NCI-H82 (cell line): ENCODE results near the gene IQUB.
"Not testable (repeated sequence)": the region's sequence is repeated elsewhere in the genome, so short reads cannot be mapped to it uniquely, and the experiment has no call there.

Source experiments
- DNase-seq: peaks from one replicate; lab custom pipeline; 2025; lab: John Stamatoyannopoulos, UW

The IQUB gene

DNA sequence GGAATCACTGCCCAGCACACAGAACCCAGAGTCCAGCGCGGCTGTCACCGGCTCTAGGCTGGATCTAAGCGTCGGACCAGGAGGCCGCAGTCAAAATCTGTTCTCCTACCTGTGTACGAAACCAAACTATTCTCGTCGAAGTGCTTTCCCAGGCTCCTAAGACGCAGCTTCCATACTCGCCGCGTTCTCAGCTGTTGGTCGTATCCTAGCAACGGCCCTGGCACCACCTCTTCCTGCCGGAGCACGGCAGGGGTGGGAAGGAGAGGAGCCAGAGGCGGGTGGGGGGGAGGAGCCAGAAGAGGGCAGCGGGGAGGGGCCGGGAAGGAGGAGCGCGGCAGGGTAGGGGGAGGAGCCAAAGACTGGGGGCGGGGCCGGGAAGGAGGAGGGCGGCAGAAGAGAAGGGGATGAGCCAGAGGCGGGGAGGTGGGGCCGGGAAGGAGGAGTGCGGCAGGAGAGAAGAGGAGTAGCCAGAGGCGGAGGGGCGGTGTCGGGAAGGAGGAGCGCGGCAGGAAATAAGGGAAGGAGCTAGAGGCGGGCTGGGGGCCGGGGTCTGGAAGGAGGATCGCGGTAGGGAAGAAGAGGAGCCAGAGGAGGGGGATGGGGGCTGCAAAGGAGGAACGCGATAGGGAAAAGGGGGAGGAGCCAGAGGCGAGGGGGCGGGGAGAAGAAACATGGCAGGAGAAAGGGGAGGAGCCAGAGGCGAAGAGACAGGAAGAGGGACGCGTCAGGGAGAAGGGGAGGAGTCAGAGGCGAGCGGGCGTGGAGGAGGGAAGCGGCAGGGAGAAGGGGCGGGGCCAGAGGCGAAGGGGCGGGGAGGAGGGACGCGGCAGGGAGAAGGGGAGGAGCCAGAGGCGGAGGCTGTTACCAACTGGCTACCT, at the start of gene IQUB:
Gene IQUB (minus strand): TSS at position 213 of the 878 bp plus-strand sequence. CDS start 22,255 bp downstream, outside the sequence.
- peak; percentile 99 for DNase-seq

DNA sequence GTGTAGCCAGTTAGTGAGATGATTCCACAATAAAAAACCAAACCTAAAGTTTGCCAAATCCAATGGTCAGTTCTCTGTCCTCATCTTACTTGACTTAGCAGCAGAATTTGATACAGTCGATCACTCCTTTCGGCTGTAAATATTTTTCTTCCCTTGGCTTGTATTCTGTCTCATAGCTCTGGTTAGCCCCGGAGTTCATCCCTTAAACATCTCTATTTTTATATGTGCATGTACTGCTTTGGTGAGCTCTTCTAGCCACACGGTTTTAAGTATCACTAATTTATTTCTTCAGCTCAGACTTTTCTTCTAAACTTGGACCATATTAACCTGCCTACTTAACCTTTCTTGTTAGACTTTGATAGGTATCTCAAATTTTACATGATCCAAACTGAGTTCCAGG, 49.4 kb upstream of the IQUB start:
- DNase-seq: no peak

DNA sequence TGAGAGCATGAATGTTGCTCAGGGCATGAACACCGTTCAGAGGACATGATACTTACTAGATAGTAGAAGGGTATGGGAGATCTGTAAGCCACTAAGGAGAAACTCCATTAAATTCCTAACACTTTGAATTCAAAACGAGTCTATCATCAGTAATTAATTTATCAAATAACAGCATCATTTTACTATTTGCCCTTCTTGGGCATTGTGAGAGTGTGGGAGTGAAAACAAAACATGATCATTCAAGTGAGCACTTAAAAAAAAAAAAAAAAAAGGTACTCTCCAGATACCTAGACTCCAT, 46.7 kb upstream of the IQUB start:
- no peak for DNase-seq

DNA sequence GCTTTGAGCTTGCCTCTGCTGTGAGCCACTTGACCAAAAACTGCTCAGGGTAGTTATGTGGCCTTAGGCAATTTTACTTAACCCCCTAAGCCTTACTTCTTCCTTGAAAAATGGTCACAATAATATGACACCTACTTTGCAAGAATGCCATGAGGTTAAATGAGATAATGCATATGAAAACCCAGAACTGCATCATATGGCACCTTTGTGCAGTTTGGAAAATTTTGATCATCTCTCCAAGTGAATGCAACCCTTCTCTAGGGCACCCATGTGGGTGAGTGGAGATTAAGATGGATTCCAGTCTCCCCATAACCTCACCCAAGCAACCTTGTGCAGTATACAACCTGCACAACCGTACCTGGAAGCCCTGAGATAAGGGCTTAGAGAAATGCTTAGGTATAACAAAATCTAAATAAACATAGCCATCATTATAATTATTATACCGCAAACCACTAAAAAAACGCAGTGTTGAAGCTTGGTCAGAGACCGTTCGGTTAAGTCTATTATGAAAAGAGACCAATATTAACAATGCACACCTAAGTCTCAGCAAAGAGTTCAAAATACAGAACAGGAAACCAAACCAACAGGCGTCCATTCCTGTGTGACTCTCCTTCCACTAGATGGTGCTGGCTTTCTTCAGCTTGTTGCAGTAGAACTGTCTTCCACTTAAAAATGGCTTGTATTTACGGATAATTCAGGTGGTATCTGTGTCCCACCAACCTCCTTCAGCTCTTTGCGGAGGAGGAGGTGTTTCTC, 46.2 kb upstream of the IQUB start:
- DNase-seq: peak; percentile 80

DNA sequence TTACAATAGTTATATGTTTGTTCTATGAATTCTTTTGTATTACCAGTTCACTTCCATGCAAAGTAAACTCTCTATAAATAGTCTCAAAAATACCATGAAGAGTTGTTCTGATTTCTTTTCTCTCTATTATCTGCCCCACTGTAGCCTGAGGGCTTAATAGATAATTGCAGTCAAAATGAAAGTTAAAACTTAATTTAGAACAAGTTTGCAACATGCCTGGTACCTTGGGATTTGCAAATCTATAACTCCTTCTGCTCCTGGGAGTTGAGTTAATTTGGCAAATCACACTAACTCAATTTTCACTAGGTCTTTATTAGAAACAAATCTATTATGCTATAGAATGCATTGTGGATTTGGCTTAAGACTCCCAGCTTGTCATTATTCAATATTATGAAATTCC, 45.0 kb upstream of the IQUB start:
- DNase-seq: no peak

DNA sequence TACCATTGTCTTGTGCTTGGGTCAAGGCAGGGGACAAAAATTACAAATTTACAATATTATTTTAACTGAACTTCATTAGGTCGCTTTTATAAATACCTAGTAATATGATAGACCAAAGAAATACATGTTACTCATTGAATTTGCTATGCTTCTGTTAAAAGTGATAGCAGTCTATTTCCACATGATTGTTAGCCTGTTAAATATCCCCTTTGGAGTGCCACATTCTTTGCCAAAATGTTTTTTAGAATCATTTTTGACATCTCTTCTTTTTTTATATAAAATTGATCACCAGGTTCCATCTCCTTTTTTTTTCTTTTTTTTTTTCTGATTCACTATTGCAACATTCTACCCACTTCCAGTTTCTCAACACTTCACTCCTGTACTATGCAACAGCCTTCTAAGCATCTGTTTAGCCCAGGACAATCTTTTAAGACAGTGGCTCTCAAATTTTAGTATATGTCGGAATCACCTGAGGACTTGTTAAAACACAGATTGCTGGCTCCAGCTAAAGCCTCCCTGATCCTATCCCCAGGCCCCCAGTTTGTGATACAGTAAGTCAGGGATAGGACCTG, 39.6 kb upstream of the IQUB start:
- DNase-seq: no peak

DNA sequence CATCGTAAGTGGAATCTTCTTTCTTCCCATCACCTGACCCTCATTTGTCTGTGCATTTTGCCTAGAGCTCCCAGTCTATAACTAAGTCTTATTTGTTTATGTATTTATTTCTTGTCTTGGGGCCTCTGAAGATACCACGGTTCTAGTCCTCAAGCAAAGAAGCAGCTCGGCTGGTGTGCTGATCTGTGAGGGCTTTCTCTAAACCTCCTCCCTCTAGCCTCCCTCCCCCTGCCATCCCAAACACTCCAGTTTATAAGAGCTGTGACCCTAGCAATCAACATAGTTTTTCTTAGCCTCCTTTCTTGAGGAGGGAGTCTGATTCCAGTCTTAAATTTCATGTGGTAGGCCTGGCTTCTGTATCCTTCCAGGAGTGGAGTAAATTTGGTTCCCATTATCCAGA, 38.9 kb upstream of the IQUB start:
- DNase-seq: no peak

DNA sequence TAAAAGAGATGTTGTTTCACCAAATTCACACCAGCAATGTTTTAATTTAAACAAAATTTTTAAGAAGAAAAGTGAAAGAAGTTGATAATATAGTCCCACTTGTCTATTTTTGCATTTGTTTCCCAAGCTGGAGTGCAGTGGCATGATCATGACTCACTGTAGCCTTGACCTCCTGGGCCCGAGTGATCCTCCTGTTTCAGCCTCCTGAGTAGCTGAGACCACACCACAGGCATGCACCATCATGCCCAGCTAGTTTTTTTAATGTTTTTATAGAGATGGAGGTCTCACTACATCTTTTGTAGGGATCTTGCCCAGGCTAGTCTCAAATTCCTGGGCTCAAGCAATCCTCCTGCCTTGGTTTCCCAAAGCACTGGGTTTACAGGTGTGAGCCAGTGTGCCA, 37.3 kb upstream of the IQUB start:
- DNase-seq: no peak

DNA sequence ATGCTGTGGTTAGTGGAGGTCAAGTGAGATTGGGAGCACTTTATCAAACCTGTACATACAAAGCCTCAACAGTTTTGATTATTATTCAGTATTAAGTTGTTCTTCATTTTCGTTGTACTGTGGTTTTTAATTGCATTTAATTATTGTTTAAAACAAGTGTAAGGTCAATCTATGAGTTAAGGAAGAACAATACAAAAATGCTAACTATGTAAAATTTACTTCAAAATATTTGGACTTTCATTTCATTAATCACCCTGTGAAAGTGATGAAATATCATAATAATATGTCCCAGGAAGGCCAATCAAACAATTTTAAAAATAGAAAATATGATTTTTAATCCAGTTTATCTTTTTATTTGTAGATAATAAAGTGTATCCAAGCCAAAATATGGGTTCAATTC, 36.8 kb upstream of the IQUB start:
- DNase-seq: no peak

DNA sequence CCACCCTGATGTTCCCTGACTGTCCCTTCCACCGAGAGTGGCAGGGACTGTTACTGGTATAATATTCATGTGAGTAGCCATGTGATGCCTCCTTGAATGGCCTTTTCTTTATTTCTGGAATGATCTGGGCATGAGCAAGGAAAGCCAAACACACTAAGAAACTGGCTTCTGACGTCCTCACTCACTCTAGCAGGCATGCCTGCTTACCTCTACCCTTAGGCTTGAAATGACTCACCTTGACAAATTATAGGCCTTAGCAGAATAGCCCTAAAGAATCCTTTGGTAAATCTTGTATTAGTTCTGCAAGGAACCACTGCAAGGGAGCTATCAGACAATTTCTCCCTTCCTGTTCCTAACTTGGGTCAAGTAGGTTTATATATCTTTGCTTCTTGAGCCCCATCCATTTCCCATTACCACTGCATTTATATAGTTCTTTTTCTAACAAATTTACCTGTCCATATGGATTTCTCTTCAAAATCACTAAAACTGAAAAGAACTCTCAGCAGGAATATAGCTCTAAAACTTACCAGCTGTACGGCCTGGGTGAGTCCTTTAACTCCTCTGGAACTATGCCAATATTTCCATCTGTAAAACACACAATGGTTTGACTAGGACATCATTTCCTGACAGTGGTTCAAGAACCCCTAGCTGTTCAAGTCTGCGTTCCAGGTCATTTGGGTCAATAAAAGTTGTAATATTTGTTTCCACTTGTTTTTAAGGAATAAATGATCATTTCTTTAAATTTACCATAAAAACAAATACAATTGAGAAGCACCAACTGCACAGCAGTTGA, 36.2 kb upstream of the IQUB start:
- DNase-seq: peak; percentile 53

DNA sequence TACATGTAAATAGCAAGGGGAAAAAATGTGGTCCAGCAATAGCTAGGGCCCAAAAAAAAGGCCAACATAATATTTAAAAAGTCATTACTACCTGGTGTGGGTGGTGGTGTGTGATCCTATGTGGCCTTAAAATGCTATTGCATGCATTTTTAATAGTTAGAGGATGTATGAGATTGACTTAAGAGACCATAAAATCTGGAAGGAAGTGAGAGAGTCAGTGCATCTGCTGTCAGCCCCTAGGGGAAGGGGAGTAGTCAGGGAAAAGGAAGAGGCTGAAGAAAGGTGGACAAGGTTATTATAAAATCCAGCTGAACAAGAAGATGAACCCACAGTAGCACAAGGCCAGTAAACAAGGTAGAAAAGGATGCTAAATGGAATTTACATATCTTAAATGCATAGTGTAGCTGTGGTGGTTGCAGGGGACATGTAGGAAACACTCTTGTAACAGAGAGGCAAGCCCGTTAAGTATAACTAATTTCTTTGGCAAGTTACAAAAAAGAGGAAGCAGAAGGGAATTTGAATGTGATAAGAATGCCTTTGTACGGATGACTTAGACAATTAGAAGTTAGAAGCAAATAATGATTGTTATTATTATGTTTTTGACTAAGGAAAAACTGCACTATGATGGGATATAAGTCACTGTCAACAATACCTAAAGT, 35.1 kb upstream of the IQUB start:
- DNase-seq: no peak

DNA sequence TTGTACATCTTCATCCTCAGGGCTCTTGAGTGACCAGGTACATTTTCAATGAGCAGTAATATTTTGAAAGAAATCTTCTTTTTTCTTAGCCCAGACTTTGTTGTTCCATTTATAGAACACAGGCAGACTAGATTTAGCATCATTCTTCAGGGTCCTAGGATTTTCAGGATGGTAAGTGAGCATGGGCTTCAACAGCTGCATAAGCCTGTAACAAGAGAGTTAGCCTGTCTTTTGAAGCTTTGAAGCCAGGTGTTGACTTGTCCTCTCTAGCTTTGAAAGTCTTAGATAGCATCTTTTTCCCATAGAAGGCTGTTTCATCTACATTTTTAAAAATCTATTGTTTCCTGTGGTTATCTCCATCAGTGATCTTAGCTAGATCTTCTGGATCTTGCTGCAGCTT, 27.7 kb upstream of the IQUB start:
- DNase-seq: no peak

DNA sequence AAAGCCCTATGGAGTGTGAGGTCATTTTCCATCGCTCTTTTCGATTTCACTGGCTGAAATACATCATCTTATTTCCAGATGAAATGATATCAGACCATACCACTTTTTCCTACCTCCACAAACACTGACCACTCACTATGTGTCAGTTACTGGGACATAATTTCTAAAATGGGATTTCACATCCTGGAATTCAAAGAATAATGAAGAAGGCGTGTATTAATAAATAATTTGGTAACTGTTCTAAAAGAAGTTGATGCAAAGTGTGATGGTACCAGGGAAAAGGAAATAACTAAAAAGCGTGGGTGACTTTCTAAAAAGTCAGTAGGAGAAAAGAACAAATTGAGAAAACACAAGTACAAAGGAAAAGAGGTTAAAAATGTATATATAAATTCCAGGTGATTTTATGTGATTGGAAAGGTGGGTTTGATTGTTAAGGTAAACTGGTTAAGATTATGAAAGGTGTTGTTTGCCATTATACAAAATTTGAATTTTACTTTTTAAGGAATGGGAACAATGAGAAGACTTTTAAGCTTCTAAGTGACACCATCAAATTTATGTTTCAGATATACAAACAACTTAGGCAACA, 24.0 kb upstream of the IQUB start:
- DNase-seq: no peak

DNA sequence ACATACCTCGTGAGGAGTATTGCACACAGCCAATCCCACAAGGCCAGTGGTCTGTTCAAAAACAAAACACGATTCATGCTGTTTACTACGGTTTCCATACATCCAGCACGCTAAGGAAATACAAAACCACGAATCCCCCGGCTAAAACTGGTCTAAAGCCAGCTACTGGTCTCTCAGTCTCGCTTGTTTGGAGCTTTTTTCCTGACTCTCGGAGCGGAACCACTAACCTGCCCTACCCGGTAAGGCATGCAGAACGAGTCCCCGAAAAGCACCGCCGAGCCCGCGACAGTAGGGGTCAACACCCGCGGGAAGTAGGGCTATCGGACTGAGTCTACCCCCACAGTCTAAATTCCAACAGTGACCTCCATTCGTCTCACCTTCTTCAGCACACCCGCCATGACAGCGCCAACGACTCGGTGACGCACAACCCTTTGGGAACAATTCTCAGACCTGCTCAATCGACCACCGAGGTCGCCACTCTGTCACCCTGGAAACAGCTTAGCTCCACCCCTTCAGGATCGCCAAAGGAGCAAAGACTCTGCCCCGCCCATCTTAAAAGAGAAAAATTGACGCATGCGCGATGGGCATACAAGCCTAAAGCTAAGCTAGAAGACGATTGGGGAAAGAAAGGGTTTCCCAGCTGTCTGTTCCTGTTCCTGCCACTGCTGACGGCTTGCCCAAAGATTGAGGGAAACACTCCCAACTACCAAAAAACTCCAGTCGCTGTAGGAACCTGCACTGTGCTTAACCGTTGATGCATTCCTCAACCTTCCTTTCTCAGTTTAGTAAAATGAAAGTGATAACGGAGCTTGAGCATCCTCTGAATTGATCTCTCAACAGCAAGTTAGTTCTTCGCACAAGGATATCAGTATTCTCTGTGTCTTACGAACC, 23.2 kb upstream of the IQUB start, which contains the start of gene NDUFA5:
Gene NDUFA5 (minus strand): TSS at position 421 of the 891 bp plus-strand sequence. CDS start 23 bp downstream, at position 398.
- peak; percentile 100 for DNase-seq

DNA sequence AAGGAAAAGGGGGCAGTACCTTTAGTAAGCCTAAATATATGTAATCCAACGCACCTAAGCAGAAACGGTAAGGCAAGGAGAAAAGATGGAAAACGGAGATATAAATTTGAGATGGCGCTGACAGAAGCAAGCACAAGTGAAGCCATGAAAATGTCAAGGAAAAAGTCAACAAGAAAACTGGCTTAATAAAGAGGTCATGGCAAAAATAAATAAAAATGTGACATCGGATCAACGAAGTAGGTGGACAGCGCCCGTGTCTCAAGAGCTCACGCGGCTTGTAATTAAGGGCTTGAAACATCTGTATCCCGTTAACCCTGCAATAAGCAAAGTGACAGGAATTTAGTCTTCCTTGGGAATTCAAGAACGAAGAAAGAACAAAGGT, 22.6 kb upstream of the IQUB start:
- DNase-seq: peak; percentile 53

DNA sequence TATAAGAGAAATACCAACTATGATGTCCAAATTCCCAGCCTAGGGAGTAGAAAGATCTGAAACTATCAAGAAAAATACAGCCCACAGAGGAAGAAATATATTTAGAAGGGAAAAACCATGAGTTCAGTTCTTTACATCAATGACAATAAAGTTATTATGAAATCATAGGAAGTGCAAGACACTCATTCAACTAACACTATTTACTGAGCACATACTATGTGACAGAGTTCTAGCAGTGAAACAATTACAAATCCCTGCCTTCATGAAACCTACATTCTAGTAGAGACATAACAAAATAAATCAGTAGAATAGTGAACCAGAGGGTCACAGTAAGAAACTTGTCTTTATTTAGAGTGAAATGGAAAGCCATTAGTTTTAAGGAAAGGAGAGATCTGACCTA, 21.1 kb upstream of the IQUB start:
- no peak for DNase-seq

DNA sequence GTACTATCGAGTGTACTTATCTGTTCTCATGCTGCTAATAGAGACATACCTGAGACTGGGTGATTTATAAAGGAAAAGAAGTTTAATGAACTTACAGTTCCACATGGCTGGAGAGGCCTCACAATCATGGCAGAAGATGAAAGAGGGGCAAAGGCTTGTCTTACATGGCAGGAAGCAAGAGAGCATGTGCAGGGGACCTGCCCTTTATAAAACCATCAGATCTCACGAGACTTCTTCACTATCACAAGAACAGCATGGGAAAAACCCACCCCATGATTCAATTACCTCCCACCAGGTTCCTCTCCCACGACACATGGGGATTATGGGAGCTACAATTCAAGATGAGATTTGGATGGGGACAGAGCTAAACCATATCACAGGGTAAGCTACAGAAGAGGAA, 18.8 kb upstream of the IQUB start:
- DNase-seq: no peak

DNA sequence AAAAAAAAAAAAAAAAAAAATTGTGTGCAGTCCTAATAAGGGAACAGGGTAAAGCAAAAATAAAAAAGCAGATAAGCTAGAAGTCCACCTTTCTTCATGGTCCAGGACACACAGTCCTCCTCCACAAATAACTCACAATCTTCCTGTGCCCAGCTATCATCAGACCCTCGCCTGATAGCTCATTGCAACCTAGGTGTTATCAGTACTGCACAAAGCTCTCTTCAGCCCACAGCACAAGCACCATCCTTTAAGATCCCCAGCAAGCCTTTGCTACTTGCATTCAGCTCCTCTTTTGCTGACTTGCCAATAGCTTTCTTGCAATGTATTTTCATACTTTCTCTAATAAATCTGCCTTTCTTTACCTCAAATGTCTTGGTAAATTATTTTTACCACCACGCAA, 18.2 kb upstream of the IQUB start:
- DNase-seq: no peak

DNA sequence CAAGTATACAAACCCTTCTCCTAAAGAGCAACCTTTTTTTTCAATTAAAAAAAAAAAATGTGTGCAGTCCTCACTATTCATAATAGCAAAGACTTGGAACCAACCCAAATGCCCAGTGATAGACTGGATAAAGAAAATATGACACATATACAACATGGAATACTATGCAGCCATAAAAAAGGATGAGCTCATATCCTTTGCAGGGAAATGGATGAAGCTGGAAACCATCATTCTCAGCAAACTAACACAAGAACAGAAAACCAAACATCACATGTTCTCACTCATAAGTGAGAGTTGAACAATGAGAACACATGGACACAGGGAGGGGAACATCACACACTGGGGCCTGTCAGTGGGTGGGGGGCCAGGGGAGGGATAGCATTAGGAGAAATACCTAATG, 17.7 kb upstream of the IQUB start:
- DNase-seq: not testable (repeated sequence)

DNA sequence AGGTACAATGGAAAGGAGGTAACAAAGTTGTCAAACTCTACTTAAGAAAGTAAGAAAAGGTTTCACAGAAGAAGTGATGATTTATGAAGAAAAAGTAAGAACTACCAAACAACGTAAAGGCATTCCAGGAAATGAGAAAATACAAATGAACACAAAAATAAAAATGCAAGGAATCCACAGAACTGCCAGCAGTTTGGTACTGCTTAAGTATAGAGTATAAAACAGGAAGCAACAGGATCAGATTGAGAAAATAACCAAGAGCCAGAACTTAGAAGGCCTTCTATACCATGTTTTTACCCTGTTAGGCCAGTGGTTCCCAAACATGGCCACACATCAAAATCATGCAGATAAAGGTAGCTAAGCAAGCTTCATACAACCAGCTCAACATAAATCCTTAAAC, 14.0 kb upstream of the IQUB start:
- no peak for DNase-seq
